NCI-H1092 treated with DMSO at 0.1 percent for 48 hours (cell line): ENCODE results near the gene USP2.

Source experiments
- DNase-seq: peaks from one replicate; lab custom pipeline; 2025; lab: John Stamatoyannopoulos, UW

USP2 gene

DNA sequence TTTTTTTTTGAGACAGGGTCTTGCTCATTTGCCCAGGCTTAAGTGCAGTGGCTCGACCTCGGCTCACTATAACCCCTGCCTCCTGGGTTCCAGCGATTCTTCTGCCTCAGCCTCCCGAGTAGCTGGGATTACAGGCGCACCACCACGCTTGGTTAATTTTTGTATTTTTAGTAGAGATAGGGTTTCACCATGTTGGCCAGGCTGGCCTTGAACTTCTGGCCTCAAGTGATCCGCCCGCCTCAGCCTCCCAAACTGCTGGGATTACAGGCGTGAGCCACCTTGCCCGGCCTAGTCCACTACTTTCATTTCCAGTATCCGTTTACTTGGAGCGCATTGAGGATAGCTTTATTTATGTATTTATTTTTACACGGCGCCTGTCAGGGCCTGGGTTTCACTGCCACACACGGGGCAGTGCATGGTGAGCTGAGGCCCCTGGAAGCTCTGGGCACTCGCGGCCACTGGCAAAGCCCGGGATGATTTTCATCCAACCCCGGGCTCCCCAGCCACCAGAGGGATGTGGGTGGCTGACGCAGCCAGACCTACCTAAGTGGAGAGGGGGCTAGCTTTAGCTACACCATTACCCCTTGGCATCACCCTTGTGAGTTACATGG lies 58.5 kb downstream of the USP2 start:
- no peak for DNase-seq

DNA sequence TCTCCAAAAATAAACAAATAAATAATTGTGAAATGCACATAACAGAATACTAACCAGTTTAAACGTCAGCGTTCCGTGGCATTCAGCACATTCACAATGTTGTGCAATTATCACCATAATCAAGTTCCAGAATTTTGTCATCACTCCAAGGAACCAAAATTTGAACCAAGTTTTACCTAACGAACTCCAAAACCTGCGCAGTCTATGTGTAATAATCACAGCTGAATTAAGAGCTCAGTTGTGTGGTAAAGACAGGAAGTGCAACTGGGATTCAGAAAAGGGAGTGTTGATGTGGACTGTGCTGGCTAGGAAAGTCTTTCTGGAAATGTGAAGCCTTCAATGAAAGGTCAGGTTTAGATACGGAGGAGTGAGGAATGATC lies 59.1 kb downstream of the USP2 start:
- DNase-seq, result no peak

DNA sequence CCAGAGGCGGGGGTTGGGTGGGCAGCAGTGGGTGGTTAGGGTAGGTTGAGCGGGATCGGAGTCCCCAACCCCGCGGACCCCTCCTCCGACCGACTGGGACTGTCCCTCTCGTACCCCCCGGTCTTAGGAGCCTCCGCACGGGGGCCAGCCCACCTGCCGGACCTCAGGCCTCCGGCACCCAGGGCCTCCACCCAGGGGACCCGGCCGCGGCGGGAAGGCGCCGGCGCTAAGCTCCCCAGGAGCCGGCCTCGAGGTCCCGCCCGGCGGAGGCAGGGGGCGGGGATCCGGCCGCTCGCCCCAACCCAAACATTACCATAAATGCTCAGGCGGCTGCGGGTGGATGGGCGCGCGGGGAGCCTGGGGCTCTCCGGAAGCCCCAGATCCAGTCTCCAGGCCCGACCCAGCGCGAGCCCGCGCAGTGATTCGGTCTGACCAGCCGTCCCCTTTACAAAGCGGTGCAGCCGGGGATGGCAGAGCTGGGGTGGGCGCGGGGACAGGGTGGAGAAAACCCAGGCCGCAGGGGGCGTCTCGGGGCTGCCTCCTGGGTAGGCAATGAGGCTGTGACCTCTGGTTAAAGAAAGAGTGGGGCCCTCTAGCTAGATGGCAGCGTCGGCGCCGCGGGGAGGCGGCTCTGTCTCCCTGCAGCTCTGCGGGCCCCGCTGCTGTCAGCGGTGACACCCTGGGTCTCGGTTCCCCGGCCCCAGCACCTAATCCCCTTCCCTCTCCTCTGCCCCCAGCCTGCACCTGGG lies 60.5 kb downstream of the USP2 start:
- DNase-seq, result peak; percentile 18

- no peak for DNase-seq
These were observed 61.2 kb downstream of the USP2 start for GRCh38 chr11:119320240-119320775.

GRCh38 chr11:119319700-119320239 lies 61.7 kb downstream of the USP2 start:
- DNase-seq, result no peak

GRCh38 chr11:119319136-119319699 lies 62.3 kb downstream of the USP2 start:
- DNase-seq, result no peak

DNA sequence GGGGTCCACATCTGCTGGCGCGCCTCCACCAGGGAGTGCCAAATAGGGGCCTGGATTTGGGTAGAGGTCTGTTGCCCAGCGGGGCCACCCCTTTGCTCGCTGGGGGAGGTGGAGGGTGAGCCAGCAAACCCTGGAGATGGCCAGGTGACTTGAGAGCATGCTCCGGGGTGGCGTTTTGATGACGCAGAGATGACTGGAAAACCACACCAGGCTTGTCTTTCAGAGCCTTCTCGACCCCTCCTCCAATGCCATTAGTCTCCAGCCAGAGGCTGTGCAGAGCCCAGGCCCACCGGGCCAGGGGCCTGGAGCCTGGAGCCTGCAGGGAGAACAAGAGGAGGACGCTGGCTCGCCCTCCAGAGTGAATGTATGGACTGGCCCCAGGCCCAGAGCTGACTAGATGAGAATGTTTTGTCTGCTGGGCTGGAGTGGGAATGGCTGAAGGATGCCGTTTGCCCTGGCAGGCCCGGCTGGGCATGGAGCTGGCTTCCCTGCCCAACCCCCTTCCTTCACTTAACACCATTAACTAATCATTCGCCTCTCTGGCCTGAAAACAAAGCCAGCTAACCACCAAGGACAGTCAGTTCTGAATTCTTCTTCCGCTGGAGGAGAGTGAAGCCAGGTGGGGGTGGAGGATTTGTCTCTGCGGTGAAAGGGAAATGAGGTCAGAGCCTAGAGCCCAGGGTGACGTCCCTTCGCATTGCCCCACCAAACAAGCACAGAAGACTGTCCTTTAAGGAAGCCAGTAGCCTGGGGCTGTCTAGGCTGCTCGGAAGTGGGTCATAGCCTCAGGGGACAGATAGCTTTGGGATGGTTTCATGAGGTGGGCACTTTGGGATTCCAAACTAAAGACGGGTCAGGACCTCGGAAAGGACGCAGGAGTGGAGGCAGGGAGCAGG lies 63.0 kb downstream of the USP2 start:
- DNase-seq, result peak; percentile 14

DNA sequence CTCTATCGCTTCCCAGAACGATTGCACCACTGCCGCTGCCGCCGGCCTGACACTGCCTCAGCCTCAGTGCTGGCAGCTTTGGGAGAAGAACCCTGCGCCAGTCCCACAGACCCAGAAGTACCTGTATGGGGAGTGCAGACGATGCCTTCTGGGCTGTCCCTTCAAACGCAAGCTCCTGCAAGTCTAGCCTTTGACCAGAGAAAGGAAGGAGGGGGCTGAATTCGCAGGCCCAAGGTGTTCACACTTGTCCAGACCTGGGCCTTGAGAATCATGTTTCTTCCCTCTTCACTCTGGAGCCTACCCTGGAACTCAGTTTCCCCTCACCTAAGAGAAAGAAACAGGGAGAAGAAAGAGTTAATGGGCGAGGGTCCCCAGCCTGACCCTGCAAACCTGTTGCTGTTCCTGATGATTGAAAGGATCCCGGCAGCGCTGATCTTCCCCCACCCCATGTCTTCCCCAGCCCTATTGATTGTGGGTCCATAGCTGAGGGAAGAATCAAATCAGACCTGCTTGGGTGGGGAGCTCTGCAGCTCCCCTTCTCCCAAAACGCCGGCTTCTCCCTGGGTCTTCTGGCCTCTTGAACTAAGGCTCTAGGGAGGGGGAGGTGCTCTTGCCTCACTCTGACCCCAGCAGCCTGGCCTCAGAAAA lies 63.8 kb downstream of the USP2 start:
- DNase-seq, result no peak

- DNase-seq, result peak; percentile 43
These were observed 64.5 kb downstream of the USP2 start, which contains the start of gene MCAM for GRCh38 chr11:119316729-119317591. MCAM (minus strand) TSS chr11:119317130; CDS start chr11:119317101, 29 bp downstream.

DNA sequence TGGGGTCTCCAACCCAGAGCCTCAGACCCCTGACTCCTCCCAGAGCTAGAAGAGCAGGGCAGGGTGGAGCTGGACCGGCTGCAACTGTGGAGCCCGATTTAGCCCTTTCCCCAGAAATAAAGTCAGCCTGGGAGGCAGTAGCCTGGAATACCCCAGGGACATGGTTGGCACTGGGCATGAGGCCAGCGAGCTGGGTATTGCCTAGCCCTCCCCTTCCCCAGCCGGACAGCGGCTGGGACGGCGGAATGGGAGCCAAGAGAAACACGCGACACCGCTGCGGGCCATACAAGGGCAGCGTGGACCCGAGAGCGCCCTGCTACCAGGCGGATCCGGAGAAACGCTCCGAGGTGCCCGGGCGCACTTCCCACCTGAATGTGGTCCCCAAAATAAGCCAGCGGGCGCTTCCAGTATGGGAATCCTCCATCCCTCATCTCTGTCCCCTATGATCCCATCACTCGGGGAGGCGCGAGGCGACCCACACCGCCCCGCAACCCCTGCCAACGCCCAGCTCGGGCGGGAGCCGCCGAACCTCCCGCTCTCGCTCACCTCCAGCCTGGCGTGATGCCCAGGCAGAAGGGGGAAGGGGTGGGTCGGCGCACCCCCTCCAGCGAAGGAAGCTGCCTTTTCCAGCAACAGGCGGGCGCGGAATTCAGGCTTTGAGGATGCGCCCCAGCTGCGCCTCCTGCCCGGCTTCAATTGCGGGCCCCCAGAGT lies 65.3 kb downstream of the USP2 start:
- DNase-seq, result peak; percentile 76

GRCh38 chr11:119315131-119316015 lies 66.1 kb downstream of the USP2 start:
- DNase-seq, result peak; percentile 76

DNA sequence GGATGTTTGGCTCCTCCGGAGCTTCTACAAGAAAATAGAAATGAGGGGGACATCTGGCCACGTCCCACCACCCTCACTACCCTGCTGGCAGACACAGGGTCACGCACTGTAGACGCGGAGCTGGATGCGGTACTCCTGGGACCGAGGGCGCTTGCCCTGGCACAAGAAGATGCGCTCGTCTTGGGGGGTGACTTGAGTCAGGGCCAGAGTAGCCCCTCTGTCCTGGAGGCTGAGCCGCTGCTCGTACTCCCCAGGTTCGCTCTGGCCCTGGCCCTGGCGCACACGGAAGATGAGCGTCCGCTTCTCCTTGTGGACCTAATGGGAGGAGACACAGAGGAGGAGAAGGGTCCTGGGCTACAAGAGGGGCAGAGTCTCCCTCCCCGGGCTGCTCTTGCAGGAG lies 66.8 kb downstream of the USP2 start:
- no peak for DNase-seq

- DNase-seq, result no peak
These were observed 70.8 kb downstream of the USP2 start for GRCh38 chr11:119310682-119311052.

- DNase-seq, result no peak
These were observed 71.4 kb downstream of the USP2 start for GRCh38 chr11:119309953-119310681.

- DNase-seq, result no peak
These were observed 72.1 kb downstream of the USP2 start for GRCh38 chr11:119309411-119309810.

DNA sequence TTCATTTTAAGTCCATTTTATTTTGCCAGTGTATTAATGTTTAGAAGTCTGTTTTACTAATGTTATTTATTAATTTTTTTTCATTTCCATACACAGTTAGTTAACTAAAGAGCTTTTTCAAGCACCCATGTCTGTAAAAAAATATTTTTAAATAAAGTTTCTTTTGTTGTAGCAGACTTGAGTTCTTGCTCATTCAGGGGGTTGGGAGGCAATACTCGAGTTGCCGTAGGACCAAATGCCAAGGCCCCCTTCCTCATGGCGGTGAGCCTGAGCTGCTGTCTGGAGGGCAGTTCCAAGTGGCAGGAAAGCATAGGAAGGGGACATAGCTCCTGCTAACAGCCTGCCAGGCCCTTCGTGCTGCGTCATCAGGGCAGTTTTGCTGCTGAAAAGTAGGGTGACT lies 73.5 kb downstream of the USP2 start:
- DNase-seq, result no peak

- DNase-seq, result peak; percentile 5
These were observed 74.3 kb downstream of the USP2 start for GRCh38 chr11:119307219-119307618.

GRCh38 chr11:119306373-119306890 lies 75.1 kb downstream of the USP2 start:
- DNase-seq, result no peak
